ENCODE data around the gene CBR4. TPM values are rescaled to one million over a fixed set of nuclear protein-coding genes. Genes with fewer than 3 reads are reported as not detected.

The CBR4 gene
- total RNA-seq, 4 donors from 2014 or later = 14.4 to 42.2 (median 19.5) TPM

DNA sequence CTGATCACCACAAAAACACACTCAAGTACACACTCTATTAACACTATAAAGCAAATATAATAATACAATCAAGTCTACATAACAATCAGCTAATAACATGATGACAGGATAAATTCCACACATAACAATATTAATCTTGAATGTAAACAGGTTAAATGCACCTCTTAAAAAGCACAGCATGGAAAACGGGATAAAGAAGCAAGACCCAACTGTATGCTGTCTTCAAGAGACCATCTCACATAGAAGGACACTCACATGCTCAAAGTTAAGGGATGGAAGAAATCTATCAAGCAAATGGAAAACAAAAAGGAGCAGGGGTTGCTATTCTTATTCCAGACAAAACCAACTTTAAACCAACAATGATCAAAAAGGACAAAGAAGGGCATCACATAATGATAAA lies 28.1 kb downstream of the CBR4 start:
- no peak for TF ChIP-seq EP300 (IDR thresholded peaks at IDR 0.05)
- TF ChIP-seq, protein P1, sequence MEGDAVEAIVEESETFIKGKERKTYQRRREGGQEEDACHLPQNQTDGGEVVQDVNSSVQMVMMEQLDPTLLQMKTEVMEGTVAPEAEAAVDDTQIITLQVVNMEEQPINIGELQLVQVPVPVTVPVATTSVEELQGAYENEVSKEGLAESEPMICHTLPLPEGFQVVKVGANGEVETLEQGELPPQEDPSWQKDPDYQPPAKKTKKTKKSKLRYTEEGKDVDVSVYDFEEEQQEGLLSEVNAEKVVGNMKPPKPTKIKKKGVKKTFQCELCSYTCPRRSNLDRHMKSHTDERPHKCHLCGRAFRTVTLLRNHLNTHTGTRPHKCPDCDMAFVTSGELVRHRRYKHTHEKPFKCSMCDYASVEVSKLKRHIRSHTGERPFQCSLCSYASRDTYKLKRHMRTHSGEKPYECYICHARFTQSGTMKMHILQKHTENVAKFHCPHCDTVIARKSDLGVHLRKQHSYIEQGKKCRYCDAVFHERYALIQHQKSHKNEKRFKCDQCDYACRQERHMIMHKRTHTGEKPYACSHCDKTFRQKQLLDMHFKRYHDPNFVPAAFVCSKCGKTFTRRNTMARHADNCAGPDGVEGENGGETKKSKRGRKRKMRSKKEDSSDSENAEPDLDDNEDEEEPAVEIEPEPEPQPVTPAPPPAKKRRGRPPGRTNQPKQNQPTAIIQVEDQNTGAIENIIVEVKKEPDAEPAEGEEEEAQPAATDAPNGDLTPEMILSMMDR (IDR thresholded peaks at IDR 0.05) = no peak
- TF ChIP-seq POLR2A (IDR thresholded peaks at IDR 0.05) = no peak
- no peak for TF ChIP-seq POLR2AphosphoS5 (IDR thresholded peaks at IDR 0.05)
- Histone ChIP-seq H3K4me1 (no peaks in the 10 kb centered on the region), H3K27ac (no peak overlapping the region), H3K36me3 (peaks cover 76% of the 10 kb centered on the region), H3K9me3 (peaks cover 14% of the 10 kb centered on the region), H3K4me3 (no peak overlapping the region), H3K27me3 (no peaks in the 10 kb centered on the region)
- DNase-seq (ENCODE audit: low spot score in 2 of 2) = no peak
- 95% methylated on average over 1 of the region's 1 CpG for WGBS

DNA sequence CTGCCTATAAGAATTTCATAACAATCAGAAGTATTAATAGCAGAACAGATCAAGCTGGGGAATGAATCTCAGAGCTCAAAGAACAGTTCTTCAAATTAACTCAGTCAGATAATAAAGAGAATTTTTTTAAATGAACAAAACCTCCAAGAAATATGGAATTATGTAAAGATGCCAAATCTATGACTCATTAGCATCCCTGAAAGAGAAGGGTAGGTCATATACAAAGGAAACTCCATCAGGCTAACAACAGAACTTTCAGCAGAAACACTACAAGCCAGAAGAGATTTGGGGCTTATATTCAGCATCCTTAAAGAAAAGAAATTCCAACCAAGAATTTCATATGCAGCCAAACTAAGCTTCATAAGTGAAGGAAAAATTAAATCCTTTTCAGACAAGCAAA lies 28.6 kb downstream of the CBR4 start:
- no peak for TF ChIP-seq EP300 (IDR thresholded peaks at IDR 0.05)
- no peak for TF ChIP-seq POLR2AphosphoS5 (IDR thresholded peaks at IDR 0.05)
- TF ChIP-seq POLR2A (IDR thresholded peaks at IDR 0.05) = no peak
- TF ChIP-seq, protein P1 (IDR thresholded peaks at IDR 0.05) = no peak
- peaks cover 14% of the 10 kb centered on the region for H3K9me3 ChIP-seq
- no peaks in the 10 kb centered on the region for H3K4me1 ChIP-seq
- peaks cover 76% of the 10 kb centered on the region for H3K36me3 ChIP-seq
- DNase-seq (ENCODE audit: low spot score in 2 of 2) = no peak
- no peak overlapping the region for H3K4me3 ChIP-seq
- H3K27ac ChIP-seq = no peak overlapping the region
- H3K27me3 ChIP-seq = no peaks in the 10 kb centered on the region

GRCh38 chr4:168979338-168979737 lies 30.7 kb downstream of the CBR4 start:
- TF ChIP-seq, protein P1 (IDR thresholded peaks at IDR 0.05) = no peak
- TF ChIP-seq POLR2A (IDR thresholded peaks at IDR 0.05) (no peak), POLR2AphosphoS5 (IDR thresholded peaks at IDR 0.05) (no peak), EP300 (IDR thresholded peaks at IDR 0.05) (no peak)
- WGBS = 87% methylated on average over 6 of the region's 7 CpGs
- Histone ChIP-seq H3K27me3 (no peaks in the 10 kb centered on the region), H3K4me1 (no peaks in the 10 kb centered on the region), H3K36me3 (peaks cover 76% of the 10 kb centered on the region), H3K9me3 (peaks cover 14% of the 10 kb centered on the region), H3K4me3 (no peak overlapping the region), H3K27ac (no peak overlapping the region)
- no peak for DNase-seq (ENCODE audit: low spot score in 2 of 2)

DNA sequence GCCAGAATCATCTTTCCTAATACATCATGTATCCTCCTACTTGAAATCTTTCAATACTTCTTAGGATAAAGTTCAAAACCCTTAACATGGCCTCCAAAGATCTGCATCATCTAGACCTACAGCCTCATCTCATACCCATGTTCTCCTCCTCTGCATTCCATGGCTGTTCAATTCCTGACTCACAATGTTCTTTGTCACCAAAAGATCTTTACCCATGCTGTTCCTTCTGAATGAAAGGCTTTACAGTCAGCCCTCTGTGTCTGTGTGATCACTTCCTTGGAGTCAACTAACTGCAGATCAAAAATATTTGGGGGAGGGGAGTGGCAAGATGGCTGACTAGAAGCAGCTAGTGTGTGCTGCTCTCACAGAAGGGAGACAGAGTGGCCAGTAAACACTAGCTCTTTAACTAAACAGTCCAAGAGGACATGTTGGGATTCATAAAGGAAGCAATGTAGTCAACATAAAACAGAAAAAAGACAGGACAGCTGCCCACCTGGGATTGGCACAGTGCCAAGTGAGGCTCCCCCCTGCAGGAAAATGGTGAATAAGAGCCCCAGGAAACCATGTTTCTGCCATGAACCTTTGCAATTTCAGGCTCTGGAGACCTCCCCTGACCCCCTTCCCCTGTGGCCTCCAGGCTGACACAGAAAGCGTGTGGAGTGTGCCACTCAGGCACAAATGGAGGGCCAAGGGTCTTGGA lies 31.9 kb downstream of the CBR4 start:
- Histone ChIP-seq H3K4me1 (no peaks in the 10 kb centered on the region), H3K36me3 (peaks cover 73% of the 10 kb centered on the region), H3K27me3 (no peaks in the 10 kb centered on the region), H3K4me3 (no peak overlapping the region), H3K9me3 (peaks cover 8% of the 10 kb centered on the region), H3K27ac (no peak overlapping the region)
- TF ChIP-seq, protein P1 (IDR thresholded peaks at IDR 0.05) = no peak
- TF ChIP-seq POLR2AphosphoS5 (IDR thresholded peaks at IDR 0.05) (no peak), EP300 (IDR thresholded peaks at IDR 0.05) (no peak), POLR2A (IDR thresholded peaks at IDR 0.05) (no peak)
- no peak for DNase-seq (ENCODE audit: low spot score in 2 of 2)
- WGBS = 100% methylated on average over 1 of the region's 1 CpG

DNA sequence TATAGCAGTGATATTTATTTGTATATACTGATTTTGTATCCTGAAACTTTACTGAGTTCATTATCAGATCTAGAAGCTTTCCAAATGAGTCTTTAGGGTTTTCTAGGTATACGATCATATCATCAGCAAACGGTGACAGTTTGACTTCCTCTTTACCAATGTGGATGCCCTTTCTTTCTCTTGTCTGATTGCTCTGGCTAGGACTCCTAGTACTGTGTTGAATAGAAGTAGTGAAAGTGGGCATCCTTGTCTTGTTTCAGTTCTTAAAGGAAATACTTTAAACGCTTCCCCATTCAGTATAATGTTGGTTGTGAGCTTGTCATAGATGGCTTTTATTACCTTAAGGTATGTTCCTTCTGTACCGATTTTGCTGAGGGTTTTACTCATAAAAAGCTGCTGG lies 37.5 kb downstream of the CBR4 start:
- WGBS = 97% methylated on average over 4 of the region's 4 CpGs
- Histone ChIP-seq H3K4me3 (no peak overlapping the region), H3K27ac (no peak overlapping the region), H3K27me3 (no peaks in the 10 kb centered on the region), H3K36me3 (peaks cover 31% of the 10 kb centered on the region), H3K4me1 (no peaks in the 10 kb centered on the region), H3K9me3 (peaks cover 10% of the 10 kb centered on the region)
- TF ChIP-seq EP300 (IDR thresholded peaks at IDR 0.05) = no peak
- DNase-seq (ENCODE audit: low spot score in 2 of 2) = no peak

- Histone ChIP-seq H3K27ac (no peak overlapping the region), H3K36me3 (no peaks in the 10 kb centered on the region), H3K4me3 (no peak overlapping the region), H3K4me1 (no peaks in the 10 kb centered on the region), H3K9me3 (no peaks in the 10 kb centered on the region), H3K27me3 (no peaks in the 10 kb centered on the region)
- DNase-seq (ENCODE audit: low spot score in 2 of 2) = no peak
- 95% methylated on average over 5 of the region's 5 CpGs for WGBS
- TF ChIP-seq EP300 (IDR thresholded peaks at IDR 0.05) (no peak), POLR2A (IDR thresholded peaks at IDR 0.05) (no peak), POLR2AphosphoS5 (IDR thresholded peaks at IDR 0.05) (no peak)
- TF ChIP-seq, protein P1 (IDR thresholded peaks at IDR 0.05) = no peak
These were observed 49.3 kb downstream of the CBR4 start for GRCh38 chr4:168960716-168961115.
